ENCODE results near the gene ATP11B.

ATP11B gene

GRCh38 chr3:182783106-182783505 is 10.2 kb upstream of the ATP11B start:
- H3K36me3 ChIP-seq (replicated peaks): no peaks in the 10 kb centered on the region
- in situ Hi-C loops (cut with HindIII; ENCODE audit: low pct_ligation_motif_present, low sequenced_read_pairs): no loop called here
- H3K27ac ChIP-seq: no peak overlapping the region
- H3K27me3 ChIP-seq (replicated peaks): no peaks in the 10 kb centered on the region
- H3K4me3 ChIP-seq (ENCODE audit: low read depth, low read length): no peak overlapping the region
- no peak for DNase-seq
- no peak for TF ChIP-seq CTCF (IDR thresholded peaks at IDR 0.05; ENCODE audit: low read depth, low read length, missing control alignments)

- no peaks in the 10 kb centered on the region for H3K27me3 ChIP-seq (replicated peaks)
- TF ChIP-seq CTCF (IDR thresholded peaks at IDR 0.05; ENCODE audit: low read depth, low read length, missing control alignments): no peak
- DNase-seq: no peak
- no peak overlapping the region for H3K4me3 ChIP-seq (ENCODE audit: low read depth, low read length)
- no peak overlapping the region for H3K27ac ChIP-seq
- H3K36me3 ChIP-seq (replicated peaks): no peaks in the 10 kb centered on the region
- in situ Hi-C loops (cut with HindIII; ENCODE audit: low pct_ligation_motif_present, low sequenced_read_pairs): no loop called here
Measured at GRCh38 chr3:182784542-182784941, 8.8 kb upstream of the ATP11B start.

GRCh38 chr3:182785142-182785541 is 8.2 kb upstream of the ATP11B start:
- in situ Hi-C loops (cut with HindIII; ENCODE audit: low pct_ligation_motif_present, low sequenced_read_pairs): no loop called here
- DNase-seq: no peak

GRCh38 chr3:182785756-182786155 is 7.5 kb upstream of the ATP11B start:
- Histone ChIP-seq H3K27ac (no peak overlapping the region), H3K4me3 (ENCODE audit: low read depth, low read length) (no peak overlapping the region), H3K27me3 (replicated peaks) (no peaks in the 10 kb centered on the region), H3K36me3 (replicated peaks) (no peaks in the 10 kb centered on the region)
- DNase-seq: no peak
- in situ Hi-C loops (cut with HindIII; ENCODE audit: low pct_ligation_motif_present, low sequenced_read_pairs): no loop called here
- no peak for TF ChIP-seq CTCF (IDR thresholded peaks at IDR 0.05; ENCODE audit: low read depth, low read length, missing control alignments)

More at GRCh38 chr3:182785142-182785541, 8.2 kb upstream of the ATP11B start:
- Histone ChIP-seq H3K36me3 (replicated peaks) (no peaks in the 10 kb centered on the region), H3K27me3 (replicated peaks) (no peaks in the 10 kb centered on the region), H3K4me3 (ENCODE audit: low read depth, low read length) (no peak overlapping the region), H3K27ac (no peak overlapping the region)
- no peak for TF ChIP-seq CTCF (IDR thresholded peaks at IDR 0.05; ENCODE audit: low read depth, low read length, missing control alignments)

GRCh38 chr3:182786564-182787196 is 6.6 kb upstream of the ATP11B start:
- no peaks in the 10 kb centered on the region for H3K36me3 ChIP-seq (replicated peaks)
- in situ Hi-C loops (cut with HindIII; ENCODE audit: low pct_ligation_motif_present, low sequenced_read_pairs): no loop called here
- H3K27ac ChIP-seq: no peak overlapping the region
- H3K4me3 ChIP-seq (ENCODE audit: low read depth, low read length): no peak overlapping the region
- no peak for DNase-seq
- no peaks in the 10 kb centered on the region for H3K27me3 ChIP-seq (replicated peaks)
- TF ChIP-seq CTCF (IDR thresholded peaks at IDR 0.05; ENCODE audit: low read depth, low read length, missing control alignments): no peak
